HFFc6 (cell line): ENCODE measurements around the gene NAV2. TPM values are rescaled to one million over a fixed set of nuclear protein-coding genes. Genes with fewer than 3 reads are reported as not detected.
A peak's percentile ranks its signal among the peaks of the same experiment; 100 is the strongest.

Source experiments
- DNase-seq: peaks from one replicate; pipeline ENCODE4 v3.0.0-alpha.2; 2018
- H3K27ac Mint-ChIP-seq: 2 replicates; pipeline ENCODE4 v1.8.0; 2020; ENCODE audit warnings: mild to moderate bottlenecking, mixed read lengths
- H3K27me3 Mint-ChIP-seq: 2 replicates; pipeline ENCODE4 v1.8.0; 2021; ENCODE audit warnings: mild to moderate bottlenecking, moderate library complexity, mixed read lengths; ENCODE audit not compliant: insufficient read depth
- H3K36me3 Mint-ChIP-seq: 2 replicates; pipeline ENCODE4 v1.8.0; 2021; ENCODE audit warnings: low read depth, mixed read lengths
- H3K4me1 Mint-ChIP-seq: 2 replicates; pipeline ENCODE4 v1.8.0; 2020; ENCODE audit warnings: low read depth, mixed read lengths
- H3K4me3 Mint-ChIP-seq: 2 replicates; pipeline ENCODE4 v1.8.0; 2020; ENCODE audit warnings: mild to moderate bottlenecking, moderate library complexity, mixed read lengths
- H3K9me3 Mint-ChIP-seq: 2 replicates; pipeline ENCODE4 v1.8.0; 2020; ENCODE audit warnings: mild to moderate bottlenecking, mixed read lengths
- CTCF ChIP-seq: fragments of 200-600 bp; sonication (generic); IDR thresholded peaks from 2 replicates; pipeline ENCODE4 v1.5.0; 2021; ENCODE audit warnings: antibody characterized with exemption, mild to moderate bottlenecking
- total RNA-seq, 6 experiments: library from RNA; stranded (reverse); fragmentation: NEBNext Ultra II Directional; extraction: Animal tissue kit (Norgen Biotek cat#: 25700); gene quantifications; 2 replicates in 1 of 6; 3 replicates in 5 of 6; pipeline ENCODE4 v1.2.3, GENCODE V29; 2021

Gene NAV2
- total RNA-seq, 6 experiments from 2014 or later: 12.4 to 34.9 (median 31.8) TPM

GRCh38 chr11:19771463-19771862, 58.8 kb downstream of the NAV2 start:
- no peak for TF ChIP-seq CTCF
- Mint-ChIP-seq H3K36me3 (peaks cover 14% of the 10 kb centered on the region), H3K9me3 (no peaks in the 10 kb centered on the region), H3K27ac (no peak overlapping the region), H3K4me3 (no peak overlapping the region), H3K4me1 (peaks cover 61% of the 10 kb centered on the region), H3K27me3 (peaks cover 2% of the 10 kb centered on the region)
- no peak for DNase-seq

DNA sequence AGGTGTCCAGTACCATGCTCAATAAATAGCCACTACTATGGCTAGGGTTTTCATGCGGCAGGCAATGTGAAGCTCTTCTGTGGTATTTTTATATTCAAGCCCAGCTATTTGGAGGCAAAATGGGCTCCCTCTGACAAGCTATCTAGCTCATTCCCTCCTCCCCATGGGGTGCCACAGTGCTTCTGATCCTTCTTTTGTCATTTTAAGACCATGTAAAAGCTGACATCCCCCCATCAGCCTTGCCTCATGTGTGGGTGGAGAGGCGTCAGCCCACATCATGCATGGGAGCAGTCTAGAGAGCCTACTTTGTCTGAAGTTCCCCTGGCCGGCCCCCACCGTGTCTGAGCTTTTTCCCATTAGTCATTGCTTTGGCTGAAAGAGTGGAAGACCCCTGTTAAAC, 59.8 kb downstream of the NAV2 start:
- no peak for TF ChIP-seq CTCF
- H3K36me3 Mint-ChIP-seq: peaks cover 14% of the 10 kb centered on the region
- peaks cover 59% of the 10 kb centered on the region for H3K4me1 Mint-ChIP-seq
- peaks cover 2% of the 10 kb centered on the region for H3K27me3 Mint-ChIP-seq
- H3K4me3 Mint-ChIP-seq: no peak overlapping the region
- no peak overlapping the region for H3K27ac Mint-ChIP-seq
- no peaks in the 10 kb centered on the region for H3K9me3 Mint-ChIP-seq
- no peak for DNase-seq

- peaks cover 66% of the 10 kb centered on the region for H3K4me1 Mint-ChIP-seq
- no peak overlapping the region for H3K27ac Mint-ChIP-seq
- no peak overlapping the region for H3K4me3 Mint-ChIP-seq
- DNase-seq: no peak
- TF ChIP-seq CTCF: no peak
- H3K27me3 Mint-ChIP-seq: peaks cover 2% of the 10 kb centered on the region
- H3K36me3 Mint-ChIP-seq: peaks cover 14% of the 10 kb centered on the region
- no peaks in the 10 kb centered on the region for H3K9me3 Mint-ChIP-seq
These were observed 61.7 kb downstream of the NAV2 start for GRCh38 chr11:19774329-19774728.

DNA sequence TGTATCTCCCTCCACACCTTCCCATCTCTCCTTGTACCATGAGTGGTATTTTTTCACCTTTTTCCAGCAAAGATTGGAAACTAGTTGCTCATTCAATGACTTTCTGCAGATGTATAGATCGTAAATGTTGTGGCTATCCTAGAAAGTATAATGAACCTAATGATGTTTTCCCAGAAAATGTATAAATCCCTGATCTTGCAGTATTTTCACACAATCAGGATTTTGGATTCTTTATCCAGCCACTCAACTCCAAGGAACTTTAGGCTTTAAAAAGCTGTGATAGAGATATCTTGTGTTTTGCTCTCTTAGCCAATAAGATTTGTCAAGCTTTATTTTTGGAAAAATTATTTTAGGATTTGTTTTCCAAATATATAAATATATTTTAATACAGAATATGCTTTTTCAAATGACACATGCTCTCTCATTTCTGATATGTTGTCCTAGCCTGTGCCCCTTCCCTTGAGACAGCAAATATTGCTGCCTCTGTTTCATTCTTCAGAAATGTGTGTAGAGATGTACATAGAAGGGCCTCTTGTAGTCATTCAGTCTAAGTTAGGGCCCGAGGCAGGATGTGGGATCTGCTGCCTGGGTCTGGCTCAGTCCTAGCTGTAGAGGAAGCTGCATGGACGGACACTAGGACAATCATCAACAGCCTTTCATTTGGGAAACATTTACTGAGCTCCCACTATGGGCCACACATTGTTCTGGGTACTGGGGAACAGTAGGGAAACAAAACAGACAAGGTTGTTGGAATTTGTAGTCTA, 62.4 kb downstream of the NAV2 start:
- H3K36me3 Mint-ChIP-seq: peaks cover 14% of the 10 kb centered on the region
- peak overlapping the region; percentile 20; the same call in 1 of the 2 replicates for H3K4me3 Mint-ChIP-seq
- peaks cover 66% of the 10 kb centered on the region for H3K4me1 Mint-ChIP-seq
- no peak overlapping the region for H3K27ac Mint-ChIP-seq
- TF ChIP-seq CTCF: no peak
- no peaks in the 10 kb centered on the region for H3K9me3 Mint-ChIP-seq
- DNase-seq: no peak
- H3K27me3 Mint-ChIP-seq: peaks cover 2% of the 10 kb centered on the region

GRCh38 chr11:19775622-19776021, 63.0 kb downstream of the NAV2 start:
- H3K4me3 Mint-ChIP-seq: peak overlapping the region; percentile 20
- H3K36me3 Mint-ChIP-seq: peaks cover 14% of the 10 kb centered on the region
- H3K9me3 Mint-ChIP-seq: no peaks in the 10 kb centered on the region
- no peak overlapping the region for H3K27ac Mint-ChIP-seq
- peaks cover 2% of the 10 kb centered on the region for H3K27me3 Mint-ChIP-seq
- no peak for TF ChIP-seq CTCF
- no peak for DNase-seq
- H3K4me1 Mint-ChIP-seq: peaks cover 62% of the 10 kb centered on the region
